Activated T-helper 2 cell treated with anti-CD3 and anti-CD28 coated beads, Interferon-gamma antibody, Interleukin-2, Interleukin-4, amounts not matched to agents 10 μg/mL and 5 μg/mL and 100 μg/mL, durations not matched to agents 14 hours and 24 hours and 36 hours (primary cell): ENCODE results near the gene DDTL. TPM values are rescaled to one million over a fixed set of nuclear protein-coding genes. Genes with fewer than 3 reads are reported as not detected.
"Not testable (repeated sequence)": the region's sequence is repeated elsewhere in the genome, so short reads cannot be mapped to it uniquely, and the experiment has no call there.

Experiments
- DNase-seq: peaks from one replicate; pipeline ENCODE4 v3.0.0; 2021; ENCODE audit warnings: low spot score
- H3K27ac Mint-ChIP-seq: one replicate; pipeline ENCODE4 v1.8.0; 2021; ENCODE audit warnings: mixed read lengths
- H3K27me3 Mint-ChIP-seq: one replicate; pipeline ENCODE4 v1.8.0; 2021; ENCODE audit warnings: low read depth, mixed read lengths
- H3K36me3 Mint-ChIP-seq: one replicate; pipeline ENCODE4 v1.8.0; 2021; ENCODE audit warnings: low read depth, mixed read lengths
- H3K4me1 Mint-ChIP-seq: one replicate; pipeline ENCODE4 v1.8.0; 2021; ENCODE audit warnings: low read depth, mixed read lengths
- H3K4me3 Mint-ChIP-seq: one replicate; pipeline ENCODE4 v1.8.0; 2021; ENCODE audit warnings: low read depth, mild to moderate bottlenecking, moderate library complexity, mixed read lengths
- H3K9me3 Mint-ChIP-seq: one replicate; pipeline ENCODE4 v1.8.0; 2021; ENCODE audit warnings: mixed read lengths
- intact Hi-C: fragments of 100-400 bp; cut with micrococcal nuclease; formaldehyde crosslinking; loops from one replicate; pipeline ENCODE4 v1.15.1; 2023
- total RNA-seq: library from RNA; stranded (reverse); gene quantifications from 2 replicates; pipeline ENCODE4 v1.2.3, GENCODE V29; 2022

DDTL gene
- total RNA-seq, 1 donor from 2014 or later = 4.4 TPM

DNA sequence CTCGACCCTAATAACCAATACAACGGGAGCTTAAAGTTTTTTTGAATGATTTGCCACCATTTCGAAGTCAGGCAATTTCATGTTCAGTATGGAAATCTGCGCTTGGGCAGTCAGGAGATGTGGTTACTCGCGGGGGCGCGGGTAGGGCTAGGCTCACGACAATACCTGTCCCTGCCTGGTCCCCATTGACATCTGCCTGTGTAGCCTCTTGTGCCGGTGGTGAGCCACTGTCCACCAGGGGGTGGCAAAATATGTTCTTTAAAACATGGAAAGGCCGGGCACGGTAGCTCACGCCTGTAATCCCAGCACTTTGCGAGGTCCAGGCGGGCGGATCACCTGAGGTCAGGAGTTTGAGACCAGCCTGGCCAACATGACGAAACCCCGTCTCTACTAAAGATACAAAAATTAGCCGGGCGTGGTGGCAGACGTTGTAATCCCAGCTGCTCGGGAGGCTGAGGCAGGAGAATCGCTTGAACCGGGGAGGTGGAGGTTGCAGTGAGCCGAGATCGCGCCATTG is 8.2 kb downstream of the DDTL start:
- H3K4me3 Mint-ChIP-seq, H3K9me3 Mint-ChIP-seq, H3K4me1 Mint-ChIP-seq, intact Hi-C loops, DNase-seq, H3K27me3 Mint-ChIP-seq, H3K27ac Mint-ChIP-seq: not testable (repeated sequence)
- peaks cover 22% of the 10 kb centered on the region for H3K36me3 Mint-ChIP-seq

DNA sequence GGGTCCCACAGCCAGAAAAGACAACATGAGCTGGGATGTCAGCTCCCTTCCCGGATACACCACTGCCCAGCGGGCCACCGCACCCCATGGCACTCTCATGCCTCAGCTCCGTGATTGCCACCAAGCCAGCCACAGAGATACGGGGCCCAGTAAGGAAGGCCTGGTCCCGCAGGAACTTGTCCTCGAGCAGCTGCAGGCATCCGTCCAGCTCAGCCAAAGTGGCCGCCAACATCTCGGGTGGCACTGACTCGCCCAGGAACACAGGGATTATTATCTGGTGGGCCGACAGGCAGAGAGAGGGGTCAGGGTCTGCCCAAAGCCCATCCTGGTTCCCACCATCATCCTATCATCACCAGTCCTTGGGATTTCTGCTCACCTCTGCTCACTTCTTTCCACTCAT is 10.6 kb downstream of the DDTL start:
- H3K4me3 Mint-ChIP-seq, H3K9me3 Mint-ChIP-seq, intact Hi-C loops, H3K4me1 Mint-ChIP-seq, DNase-seq, H3K36me3 Mint-ChIP-seq, H3K27ac Mint-ChIP-seq, H3K27me3 Mint-ChIP-seq: not testable (repeated sequence)

GRCh38 chr22:23979557-23980240 is 13.0 kb downstream of the DDTL start, which contains the start of gene GSTT2:
GSTT2 (plus strand) TSS chr22:23980134.
- H3K9me3 Mint-ChIP-seq, H3K4me3 Mint-ChIP-seq, H3K27me3 Mint-ChIP-seq, H3K36me3 Mint-ChIP-seq, H3K4me1 Mint-ChIP-seq, H3K27ac Mint-ChIP-seq, DNase-seq: not testable (repeated sequence)
- intact Hi-C loops = loop anchor here (10.0 kb wide), 2 partner anchors 125 to 195 kb away; no protein-coding TSS in a partner anchor

DNA sequence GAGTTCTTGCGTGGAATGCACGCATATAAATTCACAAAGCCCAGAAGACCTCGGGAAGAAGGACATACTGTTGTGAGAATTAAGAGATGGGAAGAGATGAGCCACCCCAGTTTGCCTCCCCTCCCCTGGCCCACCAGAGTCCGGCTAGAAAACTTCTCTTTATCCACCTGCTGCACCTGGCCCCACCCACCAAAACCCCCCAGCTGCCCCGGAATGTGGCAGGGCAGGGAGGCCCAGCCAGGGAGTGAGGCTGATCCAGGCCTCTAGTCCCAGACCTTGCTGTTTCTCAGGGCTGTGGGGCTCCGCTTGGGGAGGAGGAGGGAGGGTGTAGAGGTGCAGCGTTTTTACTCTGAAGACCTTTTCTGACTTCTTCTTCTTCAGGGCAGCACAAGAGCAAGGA is 13.9 kb downstream of the DDTL start:
- H3K9me3 Mint-ChIP-seq, H3K27me3 Mint-ChIP-seq: not testable (repeated sequence)

DNA sequence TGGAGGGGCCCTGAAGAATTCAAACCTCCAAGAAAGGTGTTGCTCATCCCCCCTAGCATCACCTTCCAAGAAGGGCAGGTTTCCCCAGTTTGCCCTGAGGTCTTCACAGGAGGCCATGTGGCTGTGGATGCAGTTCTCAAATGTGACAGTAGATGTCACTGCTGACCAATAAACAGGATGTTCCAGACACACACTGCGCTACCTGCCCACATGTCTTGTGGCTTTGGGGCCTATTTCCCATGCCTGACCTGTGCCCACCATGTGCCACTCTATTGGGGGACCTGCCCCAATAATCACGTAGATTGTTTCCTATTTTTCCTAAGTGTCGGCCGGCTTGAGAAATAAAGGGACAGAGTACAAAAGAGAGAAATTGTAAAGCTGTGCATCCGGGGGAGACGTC is 17.7 kb downstream of the DDTL start:
- peak; percentile 46 for DNase-seq
- no peaks in the 10 kb centered on the region for H3K9me3 Mint-ChIP-seq
- no peaks in the 10 kb centered on the region for H3K36me3 Mint-ChIP-seq
- peaks cover 5% of the 10 kb centered on the region for H3K27me3 Mint-ChIP-seq
- intact Hi-C loops = loop anchor here (10.0 kb wide), 2 partner anchors 120 to 190 kb away; no protein-coding TSS in a partner anchor
- H3K27ac Mint-ChIP-seq = no peak overlapping the region
- H3K4me3 Mint-ChIP-seq = no peak overlapping the region
- H3K4me1 Mint-ChIP-seq = peaks cover 8% of the 10 kb centered on the region

More for the DNA sequence above, 13.9 kb downstream of the DDTL start:
- H3K36me3 Mint-ChIP-seq, DNase-seq, H3K4me1 Mint-ChIP-seq, H3K27ac Mint-ChIP-seq, H3K4me3 Mint-ChIP-seq: not testable (repeated sequence)
- intact Hi-C loops = loop anchor here (10.0 kb wide), 2 partner anchors 124 to 194 kb away; no protein-coding TSS in a partner anchor

DNA sequence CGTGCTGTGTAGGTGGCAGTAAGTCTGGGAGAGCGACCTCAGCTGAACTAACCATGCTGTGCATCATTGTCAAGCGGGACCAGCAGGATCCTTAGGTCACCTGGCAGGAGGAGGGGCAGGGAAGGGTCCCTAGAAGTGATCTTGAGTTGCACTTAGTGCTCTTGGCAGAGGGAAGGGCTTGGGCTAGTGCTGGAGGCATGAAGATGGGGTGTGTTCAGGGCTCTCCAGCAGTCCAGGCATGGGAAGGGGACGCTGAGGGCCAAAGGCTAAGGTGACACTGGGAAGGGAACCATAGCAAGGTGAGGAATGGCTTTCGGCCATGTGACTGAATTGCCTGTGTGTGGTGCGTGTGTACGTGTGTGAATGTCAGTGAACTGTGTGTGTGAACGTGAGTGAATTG is 19.4 kb downstream of the DDTL start:
- intact Hi-C loops = loop anchor here (10.0 kb wide), 2 partner anchors 119 to 189 kb away; no protein-coding TSS in a partner anchor
- DNase-seq, H3K9me3 Mint-ChIP-seq, H3K36me3 Mint-ChIP-seq, H3K27ac Mint-ChIP-seq, H3K4me3 Mint-ChIP-seq, H3K27me3 Mint-ChIP-seq, H3K4me1 Mint-ChIP-seq: not testable (repeated sequence)

GRCh38 chr22:23986538-23987178 is 20.0 kb downstream of the DDTL start:
- not testable (repeated sequence) for H3K4me3 Mint-ChIP-seq, DNase-seq, H3K36me3 Mint-ChIP-seq, H3K4me1 Mint-ChIP-seq, H3K27ac Mint-ChIP-seq, H3K27me3 Mint-ChIP-seq, H3K9me3 Mint-ChIP-seq
- intact Hi-C loops = loop anchor here (10.0 kb wide), 2 partner anchors 118 to 188 kb away; no protein-coding TSS in a partner anchor

DNA sequence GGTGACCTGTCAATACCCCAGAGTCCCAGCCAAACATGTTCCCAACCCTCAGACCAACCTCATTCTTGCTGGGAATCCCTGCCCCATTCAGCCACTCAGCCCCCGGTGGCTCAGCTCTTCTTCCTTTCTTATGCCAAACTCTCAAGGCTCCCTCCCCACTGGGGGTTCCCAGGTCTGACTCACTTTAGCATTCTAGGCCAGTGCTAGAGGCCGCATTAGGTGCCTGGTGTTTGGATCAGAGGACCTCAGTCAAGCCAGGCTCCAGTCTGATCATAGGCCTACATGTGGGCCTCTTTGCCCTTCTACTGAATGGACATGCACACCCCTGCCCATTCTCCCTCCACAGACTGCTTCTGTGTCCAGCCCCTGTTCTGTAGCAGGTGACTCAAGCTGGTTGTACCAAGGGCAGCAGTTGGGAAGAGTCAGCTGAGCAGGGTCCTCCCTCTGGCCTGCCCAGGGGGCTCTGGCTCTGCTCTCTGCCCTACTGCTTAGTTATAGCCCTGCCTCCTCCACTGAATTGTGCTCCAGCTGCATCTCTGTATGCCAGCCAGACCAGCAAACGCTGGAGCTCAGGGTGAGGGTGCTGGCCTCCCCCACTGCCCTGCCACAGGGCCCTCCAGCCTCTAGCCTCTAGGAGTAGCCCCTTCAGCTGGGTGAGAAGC is 23.0 kb downstream of the DDTL start:
- H3K9me3 Mint-ChIP-seq, DNase-seq, H3K27ac Mint-ChIP-seq, H3K4me3 Mint-ChIP-seq, H3K36me3 Mint-ChIP-seq, H3K27me3 Mint-ChIP-seq, H3K4me1 Mint-ChIP-seq: not testable (repeated sequence)
- intact Hi-C loops = loop anchor here (10.0 kb wide), 2 partner anchors 115 to 185 kb away; no protein-coding TSS in a partner anchor

DNA sequence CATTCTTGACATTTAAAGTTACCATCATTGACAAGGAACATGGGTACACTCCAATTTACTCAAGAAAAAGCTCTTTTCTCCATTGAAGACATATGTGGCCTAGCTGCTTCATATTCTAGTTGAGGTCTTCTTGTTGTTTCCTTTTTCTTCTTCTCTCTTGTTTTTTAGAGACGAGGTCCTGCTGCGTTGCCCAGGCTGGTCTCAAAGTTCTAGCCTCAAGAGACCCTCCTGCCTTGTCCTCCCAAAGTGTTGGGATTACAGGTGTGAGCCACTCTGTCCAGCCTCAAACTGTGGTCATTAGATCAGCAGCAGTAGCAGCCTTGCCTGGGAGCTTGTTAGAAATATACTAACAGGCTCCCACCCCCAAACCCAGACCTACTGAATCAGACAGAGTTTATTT is 26.4 kb downstream of the DDTL start:
- intact Hi-C loops, H3K27ac Mint-ChIP-seq, H3K4me3 Mint-ChIP-seq, DNase-seq, H3K4me1 Mint-ChIP-seq, H3K36me3 Mint-ChIP-seq, H3K9me3 Mint-ChIP-seq: not testable (repeated sequence)
- peaks cover 14% of the 10 kb centered on the region for H3K27me3 Mint-ChIP-seq

DNA sequence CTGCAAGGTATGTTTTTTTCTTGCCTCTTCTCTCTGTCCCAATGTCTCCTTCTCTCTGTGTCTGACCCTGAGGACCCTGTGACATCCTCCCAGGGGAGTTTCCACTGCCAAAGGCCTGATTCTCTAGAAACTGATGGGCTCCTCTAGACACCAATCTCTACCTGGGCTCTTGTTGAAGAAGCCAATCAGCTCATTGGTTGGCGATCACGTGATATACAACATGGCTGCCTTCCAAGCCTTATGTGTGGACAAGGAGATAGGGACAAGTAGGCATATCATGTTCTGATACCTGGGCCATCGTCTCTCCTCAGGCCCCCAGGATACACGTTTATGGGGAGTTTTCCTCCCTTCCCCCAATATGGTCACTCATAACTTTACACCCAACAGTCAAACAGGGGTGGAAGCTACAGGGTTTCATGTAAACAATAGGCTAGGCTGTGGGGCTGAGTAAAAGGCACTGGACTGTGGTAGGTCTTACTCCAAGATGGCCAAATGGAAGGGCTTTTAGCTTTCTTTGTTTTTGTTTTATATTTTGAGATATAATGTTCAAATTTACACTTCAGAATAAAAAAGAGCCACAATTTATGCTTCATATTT is 27.0 kb downstream of the DDTL start:
- DNase-seq = not testable (repeated sequence)

DNA sequence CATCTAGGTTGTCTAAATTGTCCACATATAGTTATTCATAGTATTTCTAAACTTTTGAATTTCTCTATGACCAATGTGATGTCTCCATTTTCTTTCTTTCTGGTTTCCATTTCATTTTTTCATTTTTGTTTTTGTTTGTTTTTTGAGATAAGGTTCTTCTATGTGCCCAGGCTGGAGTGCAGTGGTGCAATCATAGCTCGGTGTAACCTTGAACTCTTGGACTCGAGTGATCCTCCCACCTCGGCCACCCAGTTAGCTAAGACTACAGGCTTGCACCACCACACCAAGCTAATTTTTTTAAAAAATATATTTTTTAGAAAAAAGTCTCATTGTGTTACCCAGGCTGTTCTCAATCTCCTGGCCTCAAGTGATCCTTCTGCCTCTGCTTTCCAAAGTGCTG is 30.4 kb downstream of the DDTL start:
- H3K4me1 Mint-ChIP-seq = peaks cover 4% of the 10 kb centered on the region
- no peak overlapping the region for H3K4me3 Mint-ChIP-seq
- H3K36me3 Mint-ChIP-seq = no peaks in the 10 kb centered on the region
- peaks cover 16% of the 10 kb centered on the region for H3K27me3 Mint-ChIP-seq
- no peak for DNase-seq
- intact Hi-C loops = no loop called here
- no peak overlapping the region for H3K27ac Mint-ChIP-seq
- H3K9me3 Mint-ChIP-seq = no peaks in the 10 kb centered on the region

More for the DNA sequence above, 27.0 kb downstream of the DDTL start:
- H3K36me3 Mint-ChIP-seq, H3K4me3 Mint-ChIP-seq, H3K4me1 Mint-ChIP-seq, H3K27ac Mint-ChIP-seq, intact Hi-C loops, H3K9me3 Mint-ChIP-seq: not testable (repeated sequence)
- H3K27me3 Mint-ChIP-seq = peaks cover 14% of the 10 kb centered on the region

DNA sequence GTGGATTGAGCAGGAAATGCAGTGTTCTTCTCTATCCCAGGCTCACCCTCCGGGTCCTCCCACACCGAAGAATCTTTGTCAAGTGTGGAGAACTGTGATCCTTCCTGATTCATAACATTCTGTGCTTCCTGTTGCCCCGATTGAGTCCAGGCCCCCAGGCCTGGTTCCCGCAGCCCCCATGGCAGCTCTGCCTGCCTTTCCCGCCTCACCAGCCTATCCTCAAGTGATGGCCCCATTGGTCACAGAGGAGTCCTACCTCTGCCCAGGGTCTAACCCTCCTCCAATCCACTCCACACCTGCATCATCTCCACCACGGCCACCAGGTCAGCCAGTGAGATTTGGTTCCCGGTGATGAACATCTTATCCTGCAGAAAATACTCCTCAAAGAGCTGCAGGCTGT is 33.1 kb downstream of the DDTL start:
- H3K36me3 Mint-ChIP-seq, H3K9me3 Mint-ChIP-seq, DNase-seq, H3K4me3 Mint-ChIP-seq, H3K4me1 Mint-ChIP-seq, H3K27ac Mint-ChIP-seq, intact Hi-C loops: not testable (repeated sequence)
- H3K27me3 Mint-ChIP-seq = peaks cover 16% of the 10 kb centered on the region
